ENCODE results near the gene CFAP126.
"Not testable (repeated sequence)": the region's sequence is repeated elsewhere in the genome, so short reads cannot be mapped to it uniquely, and the experiment has no call there.

Gene CFAP126

DNA sequence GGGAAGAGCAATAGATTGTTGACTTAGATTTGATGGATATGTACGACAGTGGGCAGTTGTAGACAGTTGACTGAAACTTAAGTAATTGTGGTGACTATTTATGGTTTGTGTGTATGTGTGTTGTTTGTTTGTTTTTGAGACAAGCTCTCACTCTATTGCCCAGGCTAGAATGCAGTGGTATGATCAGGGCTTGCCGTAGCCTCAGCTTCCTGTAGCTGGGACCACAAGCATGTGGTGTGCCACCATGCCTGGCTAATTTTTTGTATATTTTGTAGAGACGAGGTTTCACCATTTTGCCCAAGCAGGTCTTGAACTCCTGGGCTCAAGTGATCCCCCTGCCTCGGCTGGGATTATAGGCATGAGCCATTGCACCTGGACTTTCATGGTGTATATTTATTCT is 43.7 kb downstream of the CFAP126 start:
- TF ChIP-seq, protein P1, sequence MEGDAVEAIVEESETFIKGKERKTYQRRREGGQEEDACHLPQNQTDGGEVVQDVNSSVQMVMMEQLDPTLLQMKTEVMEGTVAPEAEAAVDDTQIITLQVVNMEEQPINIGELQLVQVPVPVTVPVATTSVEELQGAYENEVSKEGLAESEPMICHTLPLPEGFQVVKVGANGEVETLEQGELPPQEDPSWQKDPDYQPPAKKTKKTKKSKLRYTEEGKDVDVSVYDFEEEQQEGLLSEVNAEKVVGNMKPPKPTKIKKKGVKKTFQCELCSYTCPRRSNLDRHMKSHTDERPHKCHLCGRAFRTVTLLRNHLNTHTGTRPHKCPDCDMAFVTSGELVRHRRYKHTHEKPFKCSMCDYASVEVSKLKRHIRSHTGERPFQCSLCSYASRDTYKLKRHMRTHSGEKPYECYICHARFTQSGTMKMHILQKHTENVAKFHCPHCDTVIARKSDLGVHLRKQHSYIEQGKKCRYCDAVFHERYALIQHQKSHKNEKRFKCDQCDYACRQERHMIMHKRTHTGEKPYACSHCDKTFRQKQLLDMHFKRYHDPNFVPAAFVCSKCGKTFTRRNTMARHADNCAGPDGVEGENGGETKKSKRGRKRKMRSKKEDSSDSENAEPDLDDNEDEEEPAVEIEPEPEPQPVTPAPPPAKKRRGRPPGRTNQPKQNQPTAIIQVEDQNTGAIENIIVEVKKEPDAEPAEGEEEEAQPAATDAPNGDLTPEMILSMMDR (IDR thresholded peaks at IDR 0.05; ENCODE audit: control insufficient read depth, insufficient read depth, low read depth, low read length, missing control alignments), result no peak
- DNase-seq (ENCODE audit: low read depth), result no peak
- H3K4me3 ChIP-seq (ENCODE audit: control insufficient read depth, low read depth, low read length), result no peak overlapping the region

DNA sequence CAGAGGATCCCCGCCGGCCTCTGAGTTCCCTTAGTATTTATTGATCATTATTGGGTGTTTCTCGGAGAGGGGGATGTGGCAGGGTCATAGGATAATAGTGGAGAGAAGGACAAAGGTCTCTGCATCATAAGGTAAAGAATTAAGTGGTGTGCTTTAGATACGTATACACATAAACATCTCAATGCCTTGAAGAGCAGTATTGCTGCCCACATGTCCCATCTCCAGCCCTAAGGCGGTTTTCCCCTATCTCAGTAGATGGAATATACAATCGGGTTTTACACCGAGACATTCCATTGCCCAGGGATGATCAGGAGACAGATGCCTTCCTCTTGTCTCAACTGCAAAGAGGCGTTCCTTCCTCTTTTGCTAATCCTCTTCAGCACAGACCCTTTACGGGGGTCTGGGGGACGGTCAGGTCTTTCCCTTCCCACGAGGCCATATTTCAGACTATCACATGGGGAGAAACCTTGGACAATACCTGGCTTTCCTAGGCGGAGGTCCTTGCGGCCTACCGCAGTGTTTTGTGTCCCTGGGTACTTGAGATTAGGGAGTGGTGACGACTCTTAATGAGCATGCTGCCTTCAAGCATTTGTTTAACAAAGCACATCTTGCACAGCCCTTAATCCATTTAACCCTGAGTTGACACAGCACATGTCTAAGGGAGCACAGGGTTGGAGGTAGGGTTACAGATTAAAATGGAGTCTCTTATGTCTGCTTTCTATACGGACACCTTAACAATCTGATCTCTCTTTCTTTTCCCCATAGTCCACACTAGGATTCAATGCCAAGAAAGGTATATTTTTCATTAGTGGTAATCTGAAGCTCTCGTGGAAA is 51.6 kb downstream of the CFAP126 start:
- not testable (repeated sequence) for H3K4me3 ChIP-seq (ENCODE audit: control insufficient read depth, low read depth, low read length); DNase-seq (ENCODE audit: low read depth)
